Type B pancreatic cell (in vitro differentiated cells): ENCODE data around the gene ORAI3. TPM values are rescaled to one million over a fixed set of nuclear protein-coding genes. Genes with fewer than 3 reads are reported as not detected.

Source experiments
- DNase-seq: peaks from one replicate; pipeline ENCODE4 v3.0.0; 2021; ENCODE audit warnings: mixed read lengths; ENCODE audit not compliant: unreplicated experiment; ENCODE audit errors: extremely low spot score
- H3K27ac Mint-ChIP-seq: 2 replicates; pipeline ENCODE4 v1.8.0; 2021; ENCODE audit warnings: mild to moderate bottlenecking, mixed read lengths
- H3K27me3 Mint-ChIP-seq: 2 replicates; pipeline ENCODE4 v1.8.0; 2021; ENCODE audit warnings: mixed read lengths
- H3K36me3 Mint-ChIP-seq: 2 replicates; pipeline ENCODE4 v1.8.0; 2021; ENCODE audit warnings: mixed read lengths
- H3K4me1 Mint-ChIP-seq: one replicate; pipeline ENCODE4 v1.8.0; 2021; ENCODE audit warnings: mixed read lengths; ENCODE audit not compliant: unreplicated experiment
- H3K4me3 Mint-ChIP-seq: 2 replicates; pipeline ENCODE4 v1.8.0; 2021; ENCODE audit warnings: mild to moderate bottlenecking, mixed read lengths
- H3K9me3 Mint-ChIP-seq: 2 replicates; pipeline ENCODE4 v1.8.0; 2021; ENCODE audit warnings: mixed read lengths
- CTCF ChIP-seq: fragments of 200-600 bp; sonication (generic); conservative IDR thresholded peaks from 2 replicates; pipeline ENCODE4 v1.5.0; 2021; ENCODE audit warnings: antibody characterized with exemption, mild to moderate bottlenecking
- total RNA-seq: library from RNA; stranded (reverse); gene quantifications from 2 replicates; pipeline ENCODE4 v1.2.1, GENCODE V29; 2021; ENCODE audit warnings: low replicate concordance

The ORAI3 gene
- total RNA-seq, 1 donor from 2014 or later: 18.7 TPM

GRCh38 chr16:30928390-30928789 is 20.5 kb upstream of the ORAI3 start:
- Mint-ChIP-seq H3K4me1 (peaks cover 20% of the 10 kb centered on the region), H3K4me3 (peak overlapping the region; percentile 25), H3K9me3 (no peaks in the 10 kb centered on the region), H3K36me3 (peaks cover 7% of the 10 kb centered on the region), H3K27me3 (no peaks in the 10 kb centered on the region), H3K27ac (no peak overlapping the region)
- DNase-seq: no peak
- TF ChIP-seq CTCF: no peak

GRCh38 chr16:30929167-30929566 is 19.7 kb upstream of the ORAI3 start:
- DNase-seq: no peak
- no peak for TF ChIP-seq CTCF
- Mint-ChIP-seq H3K27me3 (no peaks in the 10 kb centered on the region), H3K36me3 (peaks cover 7% of the 10 kb centered on the region), H3K4me3 (no peak overlapping the region), H3K9me3 (no peaks in the 10 kb centered on the region), H3K4me1 (peaks cover 20% of the 10 kb centered on the region), H3K27ac (no peak overlapping the region)

- Mint-ChIP-seq H3K4me3 (no peak overlapping the region), H3K27me3 (no peaks in the 10 kb centered on the region), H3K27ac (no peak overlapping the region), H3K4me1 (peaks cover 15% of the 10 kb centered on the region), H3K36me3 (peaks cover 10% of the 10 kb centered on the region), H3K9me3 (no peaks in the 10 kb centered on the region)
- no peak for TF ChIP-seq CTCF
- no peak for DNase-seq
Measured at GRCh38 chr16:30930160-30930571, 18.7 kb upstream of the ORAI3 start.

GRCh38 chr16:30931068-30931650 is 17.7 kb upstream of the ORAI3 start:
- TF ChIP-seq CTCF: no peak
- peaks cover 10% of the 10 kb centered on the region for H3K4me1 Mint-ChIP-seq
- peaks cover 14% of the 10 kb centered on the region for H3K36me3 Mint-ChIP-seq
- no peaks in the 10 kb centered on the region for H3K9me3 Mint-ChIP-seq
- DNase-seq: no peak
- no peak overlapping the region for H3K4me3 Mint-ChIP-seq
- H3K27me3 Mint-ChIP-seq: no peaks in the 10 kb centered on the region
- no peak overlapping the region for H3K27ac Mint-ChIP-seq

- Mint-ChIP-seq H3K4me1 (peaks cover 4% of the 10 kb centered on the region), H3K36me3 (peaks cover 14% of the 10 kb centered on the region), H3K27ac (no peak overlapping the region), H3K9me3 (no peaks in the 10 kb centered on the region), H3K4me3 (no peak overlapping the region), H3K27me3 (no peaks in the 10 kb centered on the region)
- TF ChIP-seq CTCF: peak; percentile 65
- DNase-seq: no peak
Measured at GRCh38 chr16:30934827-30935557, 13.9 kb upstream of the ORAI3 start.
